HuH-7 (cell line): ENCODE results near the gene CCDC32.

Experiments
- DNase-seq: peaks from one replicate; pipeline ENCODE4 v3.0.0; 2011; ENCODE audit warnings: low spot score

Gene CCDC32

GRCh38 chr15:40511472-40512133, 53.2 kb downstream of the CCDC32 start:
- peak; percentile 74 for DNase-seq

DNA sequence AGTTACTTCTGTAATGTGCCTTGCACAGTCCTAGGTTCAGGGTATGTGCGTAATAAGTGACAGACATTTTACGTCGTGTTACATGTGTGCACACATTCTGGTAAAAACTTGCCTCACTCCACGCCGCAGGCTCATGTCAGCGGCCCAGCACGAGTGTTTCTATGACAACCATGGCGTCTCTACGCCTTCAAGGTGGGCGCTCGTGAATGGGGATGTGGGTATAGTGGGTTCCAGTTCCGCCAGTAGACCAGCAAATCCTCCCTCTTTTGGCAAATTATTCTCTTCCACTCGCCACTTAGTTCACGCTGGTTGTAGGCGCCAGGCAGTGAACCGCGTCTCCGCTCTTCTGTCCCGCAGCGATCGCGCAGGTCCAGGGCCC, 53.8 kb downstream of the CCDC32 start:
- no peak for DNase-seq

GRCh38 chr15:40510201-40510600, 54.6 kb downstream of the CCDC32 start:
- DNase-seq, result no peak

GRCh38 chr15:40508216-40508615, 56.6 kb downstream of the CCDC32 start:
- no peak for DNase-seq

GRCh38 chr15:40506964-40507571, 57.8 kb downstream of the CCDC32 start:
- DNase-seq, result peak; percentile 84
